Measurements from ENCODE around the gene BICC1. TPM values are rescaled to one million over a fixed set of nuclear protein-coding genes. Genes with fewer than 3 reads are reported as not detected.

BICC1 gene
- total and polyA plus RNA-seq, 2 donors (not counting 3 experiments of a cell fraction or from before 2014, with no cell fraction given) = 0.06 to 0.29 TPM

DNA sequence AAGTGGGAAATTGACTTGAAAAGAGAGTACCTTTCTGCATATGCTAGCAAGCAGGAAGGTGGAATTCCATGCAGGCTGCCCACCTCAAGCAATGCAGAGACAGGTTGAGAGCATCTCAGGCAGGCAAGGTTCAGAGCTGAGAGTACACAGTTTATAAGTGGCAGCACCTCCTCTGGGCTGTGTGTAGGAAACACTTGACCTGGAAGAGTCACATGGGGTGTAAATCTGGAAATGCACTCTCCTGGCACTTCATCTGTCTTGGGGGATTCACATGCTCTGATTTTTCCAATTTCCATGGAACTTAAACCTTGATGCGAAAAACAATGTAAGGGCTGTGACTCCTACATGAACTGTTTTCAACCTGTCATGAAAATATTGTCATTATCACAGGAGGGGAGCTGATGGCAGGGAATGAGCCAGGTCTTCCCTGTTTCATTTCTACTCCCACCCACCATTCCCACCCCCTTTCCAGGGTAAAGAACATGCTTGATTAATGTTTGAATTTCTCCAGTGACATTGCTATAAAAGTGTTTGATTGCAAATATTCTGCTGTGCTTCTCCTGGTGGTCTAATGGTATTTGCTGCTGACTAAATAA lies 328.3 kb downstream of the BICC1 start:
- intact Hi-C loops (cut with micrococcal nuclease) (no loop called here), dilution Hi-C loops (cut with MboI; ENCODE audit: extremely low pct_ligation_motif_present, low sequenced_read_pairs) (no loop called here)
- H3K4me3 ChIP-seq (replicated peaks in 1 of 3; ENCODE audit: insufficient read depth in 1 of 3, low read depth in 1 of 3, low read length in 3 of 3) = no peak overlapping the region
- H4K20me1 ChIP-seq (replicated peaks; ENCODE audit: control insufficient read depth, extremely low read depth, insufficient read depth, low read length) = no peaks in the 10 kb centered on the region
- TF ChIP-seq FOS (IDR thresholded peaks at IDR 0.05; ENCODE audit: borderline replicate concordance, insufficient read depth, low read length) (no peak), GATA2 (IDR thresholded peaks at IDR 0.05; ENCODE audit: insufficient read depth, insufficient read length, low read depth, low read length) (no peak), JUN (IDR thresholded peaks at IDR 0.05; ENCODE audit: borderline replicate concordance, insufficient read depth, insufficient read length, low read depth) (no peak), EZH2 (IDR thresholded peaks at IDR 0.05; ENCODE audit: borderline replicate concordance, low read depth, low read length, severe bottlenecking) (no peak), MYC (IDR thresholded peaks at IDR 0.05; ENCODE audit: low read depth, low read length) (no peak), POLR2A (IDR thresholded peaks at IDR 0.05; ENCODE audit: low read depth, low read length) (no peak), POLR2AphosphoS5 (IDR thresholded peaks at IDR 0.05; ENCODE audit: insufficient read depth, low read depth, low read length) (no peak)
- TF ChIP-seq, protein P1, sequence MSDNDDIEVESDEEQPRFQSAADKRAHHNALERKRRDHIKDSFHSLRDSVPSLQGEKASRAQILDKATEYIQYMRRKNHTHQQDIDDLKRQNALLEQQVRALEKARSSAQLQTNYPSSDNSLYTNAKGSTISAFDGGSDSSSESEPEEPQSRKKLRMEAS (IDR thresholded peaks at IDR 0.05; ENCODE audit: insufficient read depth, insufficient read length) = no peak
- TF ChIP-seq, protein P2, sequence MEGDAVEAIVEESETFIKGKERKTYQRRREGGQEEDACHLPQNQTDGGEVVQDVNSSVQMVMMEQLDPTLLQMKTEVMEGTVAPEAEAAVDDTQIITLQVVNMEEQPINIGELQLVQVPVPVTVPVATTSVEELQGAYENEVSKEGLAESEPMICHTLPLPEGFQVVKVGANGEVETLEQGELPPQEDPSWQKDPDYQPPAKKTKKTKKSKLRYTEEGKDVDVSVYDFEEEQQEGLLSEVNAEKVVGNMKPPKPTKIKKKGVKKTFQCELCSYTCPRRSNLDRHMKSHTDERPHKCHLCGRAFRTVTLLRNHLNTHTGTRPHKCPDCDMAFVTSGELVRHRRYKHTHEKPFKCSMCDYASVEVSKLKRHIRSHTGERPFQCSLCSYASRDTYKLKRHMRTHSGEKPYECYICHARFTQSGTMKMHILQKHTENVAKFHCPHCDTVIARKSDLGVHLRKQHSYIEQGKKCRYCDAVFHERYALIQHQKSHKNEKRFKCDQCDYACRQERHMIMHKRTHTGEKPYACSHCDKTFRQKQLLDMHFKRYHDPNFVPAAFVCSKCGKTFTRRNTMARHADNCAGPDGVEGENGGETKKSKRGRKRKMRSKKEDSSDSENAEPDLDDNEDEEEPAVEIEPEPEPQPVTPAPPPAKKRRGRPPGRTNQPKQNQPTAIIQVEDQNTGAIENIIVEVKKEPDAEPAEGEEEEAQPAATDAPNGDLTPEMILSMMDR (IDR thresholded peaks at IDR 0.05; ENCODE audit: extremely low read depth in 1 of 2, insufficient read depth in 1 of 2, low read depth in 1 of 2, low read length in 2 of 2) = no peak
- FAIRE-seq (no peak), DNase-seq (ENCODE audit: low read depth, low spot score) (no peak)
- no peak overlapping the region for H3K4me2 ChIP-seq (ENCODE audit: insufficient read depth, low read length)
- ChIA-PET POLR2A (no interaction called here), CTCF (no interaction called here)
- H3K36me3 ChIP-seq (ENCODE audit: control insufficient read depth in 2 of 2, extremely low read depth in 1 of 2, insufficient read depth in 2 of 2, low read length in 2 of 2) = no peaks in the 10 kb centered on the region
- H3K9ac ChIP-seq (replicated peaks; ENCODE audit: extremely low read depth, insufficient read depth, low read length) = no peak overlapping the region
- no peaks in the 10 kb centered on the region for H3K9me1 ChIP-seq (replicated peaks; ENCODE audit: control insufficient read depth, extremely low read depth, insufficient read depth, low read length)
- H2AFZ ChIP-seq (ENCODE audit: low read depth, low read length) = no peak overlapping the region
- no peaks in the 10 kb centered on the region for H3K79me2 ChIP-seq (ENCODE audit: control insufficient read depth, insufficient read depth, low read length)
- H3K9me3 ChIP-seq (replicated peaks; ENCODE audit: control insufficient read depth, insufficient read depth, low read length) = no peaks in the 10 kb centered on the region
- H3K27me3 ChIP-seq (ENCODE audit: control insufficient read depth in 2 of 2, insufficient read depth in 2 of 2, low read length in 2 of 2) = no peaks in the 10 kb centered on the region
- H3K27ac ChIP-seq (ENCODE audit: insufficient read depth, low read depth, low read length) = no peak overlapping the region
- H3K4me1 ChIP-seq (ENCODE audit: control insufficient read depth, extremely low read depth, insufficient read depth, low read length) = no peaks in the 10 kb centered on the region
- no TSS peak for BruUV-seq (replicated peaks)
